IPS DF 19.7 (cell line): ENCODE results near the gene VCP.

Experiments used
- DNase-seq: peaks from one replicate; pipeline ENCODE4 v3.0.0-alpha.2; 2013; ENCODE audit warnings: low read depth, low spot score

VCP gene

GRCh38 chr9:35014517-35014916 is 57.9 kb downstream of the VCP start:
- DNase-seq, result no peak

GRCh38 chr9:35010351-35010958 is 62.0 kb downstream of the VCP start:
- no peak for DNase-seq
